ENCODE data around the gene HMGXB3. TPM values are rescaled to one million over a fixed set of nuclear protein-coding genes. Genes with fewer than 3 reads are reported as not detected.
"Not testable (repeated sequence)": the region's sequence is repeated elsewhere in the genome, so short reads cannot be mapped to it uniquely, and the experiment has no call there.

HMGXB3 gene
- total RNA-seq, 1 donor from 2014 or later, result 29.1 TPM

DNA sequence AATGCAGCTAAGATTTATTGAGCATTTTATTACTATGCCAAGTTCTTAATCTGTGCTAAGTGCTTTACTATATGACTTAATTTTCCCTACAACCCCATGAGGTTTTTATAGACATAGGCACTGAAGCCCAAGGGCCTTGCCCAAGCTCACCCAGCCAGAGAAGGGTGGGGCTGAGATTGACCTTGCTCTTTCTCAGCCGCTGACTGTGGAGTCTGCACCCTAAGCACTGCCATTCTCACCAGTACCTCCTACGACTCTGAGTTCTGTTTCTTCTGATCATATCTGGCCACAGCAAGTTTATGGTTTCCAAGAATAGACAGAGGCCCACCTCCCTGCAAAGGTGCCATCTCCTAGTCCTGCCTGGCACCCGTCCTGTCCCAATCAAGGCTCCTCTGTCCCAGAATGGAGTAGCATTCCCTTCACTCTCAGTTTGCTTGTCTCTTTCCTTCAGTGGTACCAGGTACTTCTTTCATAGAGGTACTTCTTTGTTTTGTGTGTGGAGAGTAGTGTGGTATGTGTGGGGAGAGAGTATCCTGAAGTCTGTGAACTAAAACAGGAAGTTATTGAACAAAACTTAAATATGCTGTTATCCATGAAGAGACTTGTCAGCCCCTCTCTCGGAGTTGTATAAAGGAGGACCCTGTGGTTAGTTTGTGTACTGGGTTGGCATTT, 43.3 kb downstream of the HMGXB3 start:
- no peak overlapping the region for H3K4me3 ChIP-seq (ENCODE audit: low read depth, low read length)
- TF ChIP-seq, protein P1, sequence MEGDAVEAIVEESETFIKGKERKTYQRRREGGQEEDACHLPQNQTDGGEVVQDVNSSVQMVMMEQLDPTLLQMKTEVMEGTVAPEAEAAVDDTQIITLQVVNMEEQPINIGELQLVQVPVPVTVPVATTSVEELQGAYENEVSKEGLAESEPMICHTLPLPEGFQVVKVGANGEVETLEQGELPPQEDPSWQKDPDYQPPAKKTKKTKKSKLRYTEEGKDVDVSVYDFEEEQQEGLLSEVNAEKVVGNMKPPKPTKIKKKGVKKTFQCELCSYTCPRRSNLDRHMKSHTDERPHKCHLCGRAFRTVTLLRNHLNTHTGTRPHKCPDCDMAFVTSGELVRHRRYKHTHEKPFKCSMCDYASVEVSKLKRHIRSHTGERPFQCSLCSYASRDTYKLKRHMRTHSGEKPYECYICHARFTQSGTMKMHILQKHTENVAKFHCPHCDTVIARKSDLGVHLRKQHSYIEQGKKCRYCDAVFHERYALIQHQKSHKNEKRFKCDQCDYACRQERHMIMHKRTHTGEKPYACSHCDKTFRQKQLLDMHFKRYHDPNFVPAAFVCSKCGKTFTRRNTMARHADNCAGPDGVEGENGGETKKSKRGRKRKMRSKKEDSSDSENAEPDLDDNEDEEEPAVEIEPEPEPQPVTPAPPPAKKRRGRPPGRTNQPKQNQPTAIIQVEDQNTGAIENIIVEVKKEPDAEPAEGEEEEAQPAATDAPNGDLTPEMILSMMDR (conservative IDR thresholded peaks at IDR 0.05; ENCODE audit: low read depth, low read length), result no peak
- no peak for DNase-seq (ENCODE audit: low read depth)

DNA sequence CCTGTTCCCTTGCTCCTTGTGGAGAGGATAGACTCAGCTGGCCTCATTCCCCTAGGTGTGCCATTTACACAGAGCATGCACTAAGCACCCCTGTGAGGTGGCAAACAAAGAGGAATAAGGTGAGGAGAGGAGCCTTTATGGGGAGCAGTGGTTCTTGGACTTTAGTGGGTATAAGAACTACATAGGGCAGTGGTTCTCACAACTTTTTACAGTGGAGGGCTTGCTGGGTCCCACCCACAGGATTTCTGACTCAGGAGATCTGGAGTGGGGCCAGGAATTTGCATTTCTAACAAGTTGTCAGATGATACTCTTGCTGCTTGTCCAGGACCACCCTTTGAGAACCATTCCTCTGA, 43.8 kb downstream of the HMGXB3 start:
- no peak overlapping the region for H3K4me3 ChIP-seq (ENCODE audit: low read depth, low read length)
- no peak for DNase-seq (ENCODE audit: low read depth)

DNA sequence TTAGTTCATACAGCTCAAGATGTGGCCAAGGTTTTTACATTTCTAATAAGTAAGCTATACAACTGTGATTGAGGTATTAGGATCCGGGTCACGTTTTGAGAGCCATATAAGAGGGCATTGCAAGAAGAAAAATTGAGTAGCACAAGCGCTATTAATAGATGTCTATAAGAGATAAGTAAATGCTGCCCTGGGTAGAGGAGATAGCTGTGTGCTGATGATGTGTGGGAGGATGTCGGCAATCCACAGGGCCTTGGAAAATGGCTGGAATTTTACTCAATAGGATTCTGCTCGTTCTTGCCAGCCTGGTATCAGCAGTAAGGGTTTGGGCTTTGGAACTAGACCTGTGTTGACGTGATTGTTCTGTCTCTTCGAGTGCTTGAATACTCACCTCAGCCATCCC, 44.2 kb downstream of the HMGXB3 start:
- TF ChIP-seq, protein P1 (conservative IDR thresholded peaks at IDR 0.05; ENCODE audit: low read depth, low read length), result no peak
- H3K4me3 ChIP-seq (ENCODE audit: low read depth, low read length), result no peak overlapping the region
- DNase-seq (ENCODE audit: low read depth), result no peak

More for the DNA sequence above, 43.8 kb downstream of the HMGXB3 start:
- TF ChIP-seq, protein P1 (conservative IDR thresholded peaks at IDR 0.05; ENCODE audit: low read depth, low read length), result no peak

DNA sequence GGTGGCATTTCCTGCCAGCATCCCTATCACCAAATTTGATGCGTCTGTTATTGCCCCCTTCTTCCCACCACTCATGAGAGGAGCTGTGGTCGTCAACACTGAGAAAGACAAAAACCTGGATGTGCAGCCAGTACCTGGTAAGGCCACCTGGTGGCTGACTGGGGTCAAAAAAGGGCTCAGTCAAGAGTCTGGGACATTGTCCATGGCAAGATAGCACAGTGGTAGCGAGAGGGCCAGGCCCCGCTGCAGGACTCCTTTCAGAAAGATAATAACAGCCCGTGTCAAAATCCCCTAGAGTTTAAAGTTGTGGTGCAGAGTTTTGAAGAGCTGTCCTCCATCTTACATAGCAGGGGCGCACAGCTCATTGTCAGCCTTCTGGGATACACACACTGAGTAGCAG, 45.0 kb downstream of the HMGXB3 start:
- no peak for DNase-seq (ENCODE audit: low read depth)
- no peak overlapping the region for H3K4me3 ChIP-seq (ENCODE audit: low read depth, low read length)
- TF ChIP-seq, protein P1 (conservative IDR thresholded peaks at IDR 0.05; ENCODE audit: low read depth, low read length), result peak; percentile 34

DNA sequence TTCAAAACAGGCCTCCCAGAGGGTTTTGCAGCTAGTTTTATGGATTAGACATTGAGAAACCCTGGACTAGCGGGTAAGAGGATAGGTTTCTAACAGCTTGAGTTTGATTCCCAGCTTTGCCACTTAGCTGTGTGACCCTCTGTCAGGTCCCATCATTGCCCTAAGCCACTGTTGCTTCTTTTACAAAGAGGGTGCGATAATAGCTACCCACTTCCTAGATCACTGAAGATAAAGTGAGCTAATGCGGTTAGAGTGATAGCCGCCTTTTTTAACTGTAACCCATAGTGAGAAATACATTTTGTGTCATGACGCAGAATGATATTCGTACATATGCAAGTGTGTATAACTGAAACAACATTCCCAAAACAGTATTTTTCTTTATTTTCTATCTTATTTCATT, 45.5 kb downstream of the HMGXB3 start:
- TF ChIP-seq, protein P1 (conservative IDR thresholded peaks at IDR 0.05; ENCODE audit: low read depth, low read length), result no peak
- no peak overlapping the region for H3K4me3 ChIP-seq (ENCODE audit: low read depth, low read length)
- no peak for DNase-seq (ENCODE audit: low read depth)

DNA sequence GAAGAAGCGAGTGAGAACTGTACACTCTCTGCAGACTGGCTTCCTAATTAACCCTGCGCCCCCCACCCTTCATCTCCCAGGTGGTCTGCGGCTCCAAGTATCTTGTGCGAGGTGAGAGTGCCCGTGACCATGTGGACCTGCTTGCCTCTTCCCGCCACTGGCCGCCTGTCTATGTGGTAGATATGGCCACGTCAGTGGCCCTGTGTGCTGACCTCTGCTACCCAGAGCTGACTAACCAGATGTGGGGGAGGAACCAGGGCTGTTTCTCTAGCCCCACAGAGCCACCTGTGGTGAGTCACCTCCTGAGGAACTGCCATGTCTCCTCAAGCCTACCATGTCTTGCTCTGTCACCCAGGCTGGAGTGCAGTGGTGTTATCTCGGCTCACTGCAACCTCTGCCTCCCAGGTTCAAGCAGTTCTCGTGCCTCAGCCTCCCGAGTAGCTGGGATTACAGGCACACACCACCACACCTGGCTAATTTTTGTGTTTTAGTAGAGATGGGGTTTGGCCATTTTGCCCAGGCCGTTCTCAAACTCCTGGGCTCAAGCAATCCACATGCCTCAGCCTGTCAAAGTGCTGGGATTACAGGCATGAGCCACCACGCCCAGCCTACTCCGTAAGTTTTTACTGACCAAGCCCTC, 49.8 kb downstream of the HMGXB3 start:
- not testable (repeated sequence) for H3K4me3 ChIP-seq (ENCODE audit: low read depth, low read length)
- DNase-seq (ENCODE audit: low read depth), result peak; percentile 37

DNA sequence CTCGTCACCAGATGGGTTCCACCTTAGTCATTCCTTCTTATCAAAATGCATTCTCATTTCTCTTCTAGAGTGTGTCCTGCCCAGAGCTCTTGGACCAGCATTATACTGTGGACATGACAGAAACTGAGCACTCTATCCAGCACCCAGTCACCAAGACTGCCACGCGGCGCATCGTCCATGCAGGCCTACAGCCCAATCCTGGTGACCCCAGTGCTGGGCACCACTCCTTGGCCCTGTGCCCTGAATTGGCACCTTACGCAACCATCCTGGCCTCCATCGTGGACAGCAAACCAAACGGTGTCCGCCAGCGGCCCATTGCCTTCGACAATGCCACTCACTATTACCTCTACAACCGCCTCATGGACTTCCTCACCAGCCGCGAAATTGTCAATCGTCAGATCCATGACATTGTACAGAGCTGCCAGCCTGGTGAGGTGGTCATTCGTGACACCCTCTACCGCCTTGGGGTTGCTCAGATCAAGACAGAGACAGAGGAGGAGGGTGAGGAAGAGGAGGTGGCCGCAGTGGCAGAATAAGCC, 51.2 kb downstream of the HMGXB3 start:
- no peak overlapping the region for H3K4me3 ChIP-seq (ENCODE audit: low read depth, low read length)
- DNase-seq (ENCODE audit: low read depth), result no peak
- TF ChIP-seq, protein P1 (conservative IDR thresholded peaks at IDR 0.05; ENCODE audit: low read depth, low read length), result no peak
